Stimulated activated CD8-positive, alpha-beta memory T cell treated with anti-CD3 and anti-CD28 coated beads, Interleukin-7, amount 100 ng/mL, for 1 hour (primary cell): ENCODE measurements around the gene SPOPL.
"Not testable (repeated sequence)": the region's sequence is repeated elsewhere in the genome, so short reads cannot be mapped to it uniquely, and the experiment has no call there.

ENCODE experiments used
- DNase-seq, 2 donors: peaks; one replicate each; pipeline ENCODE4 v3.0.0-alpha.2; 2020; ENCODE audit warnings: low read depth in 2 of 2

The SPOPL gene

DNA sequence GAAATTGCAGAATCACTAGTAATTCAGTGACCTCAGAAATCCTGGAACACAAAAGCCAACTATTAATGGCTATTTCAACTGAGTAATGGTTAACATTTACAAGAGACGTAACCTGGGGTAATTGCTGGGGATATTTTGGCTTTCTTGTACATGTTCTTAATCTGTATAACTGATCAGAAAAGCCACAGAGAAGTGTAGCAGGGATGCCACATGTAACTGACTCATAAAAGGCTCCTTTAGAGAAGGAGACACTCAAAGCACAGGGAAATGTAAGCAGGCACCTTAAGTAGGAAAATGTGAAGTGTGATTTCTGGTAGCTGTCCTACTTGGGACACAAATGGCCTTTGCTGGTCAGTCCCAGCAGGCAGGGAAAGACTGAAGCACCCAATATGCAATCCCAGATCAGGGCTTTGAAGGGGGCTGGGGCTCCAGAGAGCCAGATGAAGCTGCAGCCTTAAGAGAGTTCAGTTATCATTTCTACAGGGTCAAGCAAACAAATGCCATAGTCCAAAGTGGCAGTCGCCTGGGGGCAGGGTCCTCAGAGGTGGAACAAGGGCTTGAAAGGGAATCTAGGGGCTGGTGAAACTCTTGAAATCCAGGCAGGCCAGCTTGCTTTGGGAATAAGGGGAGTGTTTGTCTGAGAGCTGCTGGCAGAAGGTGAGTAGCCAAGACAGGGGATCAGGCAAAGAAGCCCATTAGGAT, 7.2 kb upstream of the SPOPL start:
- no peak for DNase-seq

DNA sequence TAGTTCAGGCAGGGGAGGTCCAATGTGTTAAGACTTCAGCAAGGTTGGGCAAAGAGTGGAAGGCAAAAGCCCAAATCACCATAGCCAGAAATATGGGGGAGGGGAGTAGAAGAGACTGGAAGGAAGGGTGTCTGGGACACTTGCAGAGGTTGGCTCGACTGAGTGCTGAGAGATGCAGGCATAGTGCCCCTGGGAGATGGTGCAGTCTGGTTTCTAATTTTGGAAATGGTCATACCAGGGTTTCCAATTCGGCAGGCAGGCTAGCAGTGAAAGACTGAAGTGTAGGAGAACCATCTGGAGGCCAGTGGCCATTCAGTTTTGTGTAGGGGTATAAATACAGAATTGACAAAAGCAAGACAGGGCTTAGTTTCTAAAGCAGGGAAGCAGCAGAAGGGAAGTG, 6.2 kb upstream of the SPOPL start:
- no peak for DNase-seq

DNA sequence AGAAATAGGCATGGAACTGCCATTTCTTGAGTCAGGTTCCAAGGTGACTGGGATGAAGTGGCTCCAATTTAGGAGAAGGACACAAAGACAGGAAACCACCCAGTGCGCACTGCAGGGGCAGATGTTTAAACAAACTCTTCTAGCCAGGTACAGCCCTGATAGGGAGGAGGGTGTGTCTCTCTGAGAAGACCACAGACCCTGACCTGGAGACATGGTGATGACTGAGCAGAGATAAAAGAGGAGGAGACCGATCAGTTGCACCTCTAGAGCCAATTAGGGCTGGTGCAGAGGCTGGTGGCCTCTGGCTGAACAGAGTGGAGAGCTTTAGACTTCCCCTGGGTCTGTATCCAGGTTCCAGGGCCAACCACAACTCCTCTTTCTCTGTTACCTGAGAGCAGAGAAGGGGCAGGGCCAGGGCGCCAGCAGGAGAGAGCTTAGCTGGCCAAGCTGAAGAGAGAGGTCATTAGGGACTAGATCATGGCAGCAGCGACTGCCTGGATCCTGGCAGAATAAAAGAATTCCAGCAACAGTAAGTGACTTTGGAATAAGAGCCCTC, 5.4 kb upstream of the SPOPL start:
- DNase-seq: no peak

DNA sequence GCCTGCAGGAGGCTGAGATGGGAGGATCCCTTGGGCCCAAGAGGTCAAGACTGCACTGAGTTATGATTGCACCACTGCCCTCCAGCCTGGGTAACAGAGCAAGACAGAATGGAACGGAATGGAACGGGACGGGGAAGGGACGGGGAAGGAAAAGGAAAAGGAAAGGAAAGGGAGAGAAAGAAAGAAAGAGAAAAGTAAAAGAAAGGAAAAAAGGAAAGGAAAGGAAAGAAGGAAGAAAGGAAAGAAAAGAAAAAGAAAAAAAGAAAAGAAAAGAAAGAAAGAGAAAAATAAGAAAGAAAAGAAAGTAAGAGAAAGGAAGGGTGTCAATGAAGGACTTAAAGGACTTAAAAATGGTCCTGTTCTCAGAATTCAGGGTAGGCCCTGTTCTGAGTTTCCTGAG, 4.3 kb upstream of the SPOPL start:
- no peak for DNase-seq

DNA sequence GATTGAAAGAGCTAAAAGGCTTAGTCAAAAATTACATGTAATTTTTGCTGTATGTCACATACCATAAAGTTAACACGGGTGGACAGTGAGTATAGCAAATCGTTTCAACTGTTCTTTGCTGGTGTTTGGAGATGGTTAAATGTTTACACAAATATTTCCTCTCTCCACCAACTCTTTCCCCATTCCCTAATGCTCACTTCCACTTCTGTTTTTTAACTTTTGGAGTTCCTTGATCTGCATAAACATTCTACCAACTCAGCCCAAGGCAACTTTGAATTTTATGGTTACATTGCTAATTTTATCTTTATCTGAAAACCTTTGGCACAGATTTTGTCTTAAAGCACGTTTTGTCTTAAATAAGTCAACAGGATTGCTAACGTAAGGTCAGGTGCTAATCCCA, 1.9 kb upstream of the SPOPL start:
- no peak for DNase-seq

DNA sequence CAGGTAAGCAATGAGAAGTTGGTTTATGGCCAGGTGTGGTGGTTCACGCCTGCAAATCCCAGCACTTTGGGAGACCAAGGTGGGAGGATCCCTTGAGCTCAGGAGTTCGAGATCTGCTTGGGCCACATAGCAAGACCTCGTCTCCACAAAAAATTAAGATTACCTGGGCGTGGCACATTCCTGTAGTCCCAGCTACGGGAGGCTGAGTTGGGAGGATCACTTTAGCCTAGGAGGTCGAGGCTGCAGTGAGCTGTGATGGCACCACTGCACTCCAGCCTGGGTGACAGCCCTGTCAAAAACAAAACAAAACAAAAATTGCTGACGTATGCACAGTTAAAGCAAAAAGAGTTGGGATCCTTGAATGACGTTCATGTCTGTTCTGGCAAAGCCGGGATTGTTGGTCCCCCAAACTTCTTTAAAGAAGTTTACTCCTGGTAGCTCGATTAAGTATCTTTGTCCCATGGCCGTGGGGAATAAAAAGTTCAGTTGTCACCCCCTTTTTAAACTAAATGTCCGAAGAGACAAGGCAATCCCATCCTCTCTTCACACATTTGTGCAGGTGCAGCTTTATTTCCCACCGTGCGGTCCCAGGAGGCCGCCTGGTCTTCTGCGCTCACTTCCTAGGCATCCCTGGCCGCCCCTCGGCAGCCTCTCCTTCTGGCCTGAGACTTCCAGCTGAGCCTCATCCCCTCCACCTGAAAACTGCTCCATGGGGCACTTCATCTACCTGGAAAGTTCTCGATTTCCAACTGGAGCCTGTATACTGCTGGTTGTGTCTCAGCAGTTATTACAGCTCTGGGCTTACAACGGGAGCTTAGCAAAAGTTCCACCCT, 762 bp upstream of the SPOPL start:
- no peak for DNase-seq

DNA sequence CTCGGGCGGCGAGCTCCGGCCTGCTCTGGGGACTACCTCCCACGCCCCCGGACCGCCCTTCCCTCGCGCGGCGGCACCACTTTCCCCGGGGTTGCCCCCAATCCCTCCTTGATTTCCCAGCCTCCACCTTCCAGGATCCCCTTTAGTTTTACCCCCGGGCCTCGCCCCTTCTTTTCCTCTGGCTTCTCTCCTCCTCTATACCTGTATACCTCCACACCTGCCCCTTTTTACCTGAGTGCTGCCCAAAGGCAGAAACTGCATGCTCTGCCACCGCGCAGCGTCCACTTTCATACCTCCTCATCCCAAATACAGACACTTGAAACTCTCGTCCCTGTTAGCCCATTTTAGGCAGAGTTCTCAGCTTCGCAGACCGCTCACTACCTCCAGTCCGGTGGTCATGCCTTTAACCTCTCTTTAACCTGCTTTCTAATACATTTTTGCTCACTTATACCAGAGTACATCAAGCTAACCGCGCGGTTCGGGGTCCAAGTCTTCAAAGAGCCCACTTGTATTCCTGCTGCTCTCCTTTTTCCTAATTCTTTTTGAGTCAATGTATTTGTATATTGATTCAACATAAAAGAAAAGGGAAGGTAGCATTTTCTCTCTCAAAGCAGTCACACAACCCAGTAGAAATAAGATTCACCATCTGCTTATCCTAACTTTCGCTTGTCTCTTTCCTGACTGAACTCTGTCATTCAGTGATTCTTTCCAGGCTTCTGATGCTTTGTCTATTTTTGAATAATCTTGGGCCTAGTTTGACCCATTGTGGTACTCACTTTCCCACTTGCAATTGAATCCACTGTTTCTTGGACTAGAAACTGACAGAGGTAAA, 901 bp downstream of the SPOPL start:
- no peak for DNase-seq

DNA sequence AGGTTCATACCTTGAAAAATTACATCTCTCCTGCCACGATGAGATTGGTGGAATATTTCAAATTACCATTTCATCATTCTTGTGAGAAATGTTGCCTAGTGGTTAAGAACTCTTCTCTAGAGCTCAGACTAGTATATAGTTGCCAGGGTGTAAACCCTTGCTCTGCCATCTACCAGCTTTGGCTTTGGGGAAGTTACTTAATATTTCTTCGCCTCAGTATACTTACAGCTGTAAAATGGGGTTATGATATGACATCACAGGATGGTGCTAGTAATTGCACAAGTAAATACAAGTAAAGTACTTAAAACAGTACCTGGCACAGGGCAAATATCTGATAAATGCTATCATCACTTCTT, 1.5 kb downstream of the SPOPL start:
- no peak for DNase-seq

DNA sequence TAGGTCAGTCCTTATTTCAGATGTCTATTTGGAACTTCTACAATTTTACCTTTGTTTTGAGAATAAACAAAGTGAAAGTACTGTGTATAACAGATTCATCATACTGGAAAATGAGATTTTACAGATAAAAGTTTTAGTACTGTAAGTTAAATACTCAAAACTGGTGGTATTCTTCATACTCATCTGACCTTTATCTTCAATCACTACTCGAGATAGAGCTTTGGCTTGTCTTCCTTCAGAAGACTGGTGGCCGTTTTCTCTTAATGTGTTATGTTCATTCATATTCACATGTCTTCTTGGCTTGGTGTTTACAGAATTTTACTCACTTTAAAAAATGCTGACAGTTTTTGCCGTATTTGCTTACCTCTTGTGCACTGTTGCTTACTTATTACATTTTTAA, 2.1 kb downstream of the SPOPL start:
- DNase-seq: no peak

DNA sequence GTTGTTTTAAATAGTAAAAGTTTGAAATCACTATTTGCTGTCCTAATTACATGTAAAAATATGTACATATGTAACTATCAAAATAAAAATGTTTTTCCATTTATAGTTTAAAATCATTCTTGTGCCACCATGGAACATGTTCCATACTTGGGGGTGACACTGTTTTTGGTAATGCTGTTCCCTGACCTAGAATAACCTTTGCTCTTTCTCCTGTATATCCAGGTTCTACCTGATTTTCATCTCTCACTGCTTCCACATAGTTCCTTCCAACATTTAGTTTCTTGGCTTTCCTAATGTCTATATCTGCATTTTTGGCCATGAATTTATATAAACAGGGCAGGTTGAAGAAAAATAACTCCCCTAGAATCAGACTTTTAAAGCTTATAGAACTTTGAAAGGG, 2.5 kb downstream of the SPOPL start:
- DNase-seq: no peak

DNA sequence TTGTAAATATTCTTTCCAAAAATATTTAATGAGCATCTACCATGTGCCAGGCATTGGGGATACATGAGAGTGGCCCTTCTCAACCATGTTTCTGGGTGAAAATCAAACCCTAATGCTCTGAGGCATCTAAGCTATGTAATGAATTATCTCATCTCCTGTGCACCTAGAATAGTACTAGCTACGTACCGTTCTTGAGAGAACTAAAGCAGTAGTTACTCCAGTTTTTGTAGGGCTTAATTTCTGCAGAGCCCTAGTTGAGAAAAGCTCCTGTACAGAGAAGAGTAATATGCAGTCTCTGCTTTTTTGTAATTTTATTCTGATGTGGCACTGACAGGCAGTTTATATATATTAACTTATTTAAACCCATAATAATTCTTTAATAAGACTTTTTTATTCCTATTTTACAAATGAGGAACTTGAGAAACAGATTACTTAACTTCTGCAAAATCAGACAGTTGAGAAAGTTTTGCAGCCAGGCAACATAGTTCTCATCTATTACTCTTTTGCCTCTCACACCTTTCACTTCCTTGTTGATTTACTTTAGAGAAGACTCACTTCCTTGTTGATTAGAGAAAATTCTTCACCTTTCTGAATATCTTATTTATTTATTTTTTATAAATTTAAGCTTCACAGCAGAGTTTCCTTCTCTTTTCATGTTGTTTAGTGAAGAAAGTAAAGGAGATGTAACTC, 3.1 kb downstream of the SPOPL start:
- no peak for DNase-seq

DNA sequence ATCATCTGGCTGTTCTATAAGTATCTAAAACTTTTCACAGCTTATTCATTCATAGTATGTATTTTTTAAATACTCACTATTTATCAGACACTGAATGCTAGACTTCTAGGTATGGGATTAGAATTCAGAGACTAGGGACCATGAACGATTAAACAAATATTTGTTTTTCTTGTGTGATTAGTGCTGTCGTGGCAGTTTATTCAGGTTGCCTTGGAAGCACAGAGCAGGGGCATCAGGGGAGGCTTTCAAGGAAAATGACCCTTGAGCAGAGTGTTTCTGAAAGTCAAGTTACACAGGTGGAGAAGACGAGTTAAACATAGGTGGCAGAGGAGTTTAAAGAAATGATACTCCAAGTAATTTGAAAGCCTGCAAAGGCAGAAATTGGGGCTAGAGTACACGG, 5.7 kb downstream of the SPOPL start:
- no peak for DNase-seq

DNA sequence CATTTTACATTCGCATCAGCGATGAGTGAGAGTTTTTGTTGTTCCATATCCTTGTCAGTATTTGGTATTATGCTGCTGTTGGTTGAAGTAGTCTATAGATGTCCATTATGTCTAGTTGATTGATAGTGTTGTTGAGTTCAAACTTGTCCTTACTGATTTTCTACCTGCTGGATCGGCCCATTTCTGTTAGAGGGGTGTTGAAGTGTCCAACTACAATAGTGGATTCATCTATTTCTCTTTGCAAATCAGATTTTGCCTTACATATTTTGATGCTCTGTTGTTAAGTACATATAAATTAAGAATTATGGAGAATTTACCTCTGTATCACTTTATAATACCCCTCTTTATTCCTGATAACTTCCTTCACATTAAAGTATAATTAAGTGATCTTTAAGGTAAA, 8.7 kb downstream of the SPOPL start:
- DNase-seq: no peak

DNA sequence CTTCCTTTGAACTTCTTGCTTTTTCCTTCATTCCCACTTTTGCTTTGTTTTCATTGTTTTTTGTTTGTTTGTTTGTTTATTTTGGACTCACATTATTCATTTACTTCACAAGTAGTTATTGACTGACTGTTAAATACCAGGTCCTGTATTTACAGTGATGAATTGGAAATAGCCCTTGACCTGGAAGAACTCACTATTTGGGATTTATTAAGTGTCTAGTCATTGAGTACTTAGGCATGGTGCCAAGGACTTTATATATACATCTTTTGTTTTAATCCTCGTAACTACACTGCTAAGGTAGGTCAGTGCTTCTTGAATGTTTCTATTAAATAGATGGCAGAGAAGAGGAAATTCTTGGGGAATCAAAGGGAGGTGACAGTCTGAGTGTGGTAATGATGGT, 11.1 kb downstream of the SPOPL start:
- no peak for DNase-seq

DNA sequence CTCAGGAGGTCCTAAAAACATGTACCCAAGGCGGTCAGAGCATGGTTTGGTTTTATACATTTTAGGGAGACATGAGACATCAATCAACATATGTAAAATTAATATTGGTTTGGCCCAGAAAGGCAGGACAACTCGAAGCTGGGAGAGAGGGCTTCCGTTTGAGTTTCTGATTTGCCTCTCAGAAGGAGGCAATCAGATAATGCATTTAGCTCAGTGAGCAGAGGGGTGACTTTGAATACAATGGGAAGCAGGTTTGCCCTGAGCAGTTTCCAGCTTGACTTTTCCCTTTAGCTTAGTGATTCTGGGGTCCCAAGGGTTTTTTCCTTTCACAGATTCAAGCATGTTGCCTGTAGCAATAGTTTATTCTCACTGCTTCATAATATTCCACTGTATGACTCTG, 12.6 kb downstream of the SPOPL start:
- DNase-seq: no peak

DNA sequence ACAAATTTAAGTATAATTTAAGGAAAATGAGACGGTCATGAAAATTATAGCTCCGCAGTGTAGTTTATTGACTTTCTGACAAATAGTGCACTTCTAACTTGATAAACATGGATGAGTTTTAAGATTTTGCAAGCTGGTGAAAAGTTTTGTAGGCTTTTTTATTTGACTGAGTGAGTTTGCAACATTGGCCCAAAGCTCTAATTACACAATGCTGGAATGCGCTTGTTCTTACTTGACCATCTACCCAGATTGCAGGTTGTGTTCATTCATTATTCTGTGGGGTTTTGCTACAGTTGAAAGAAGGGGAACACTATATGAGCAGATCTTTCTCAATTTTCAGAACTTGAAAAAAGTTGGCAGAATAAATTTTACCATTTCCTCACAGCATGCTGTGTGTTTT, 13.5 kb downstream of the SPOPL start:
- DNase-seq: no peak

DNA sequence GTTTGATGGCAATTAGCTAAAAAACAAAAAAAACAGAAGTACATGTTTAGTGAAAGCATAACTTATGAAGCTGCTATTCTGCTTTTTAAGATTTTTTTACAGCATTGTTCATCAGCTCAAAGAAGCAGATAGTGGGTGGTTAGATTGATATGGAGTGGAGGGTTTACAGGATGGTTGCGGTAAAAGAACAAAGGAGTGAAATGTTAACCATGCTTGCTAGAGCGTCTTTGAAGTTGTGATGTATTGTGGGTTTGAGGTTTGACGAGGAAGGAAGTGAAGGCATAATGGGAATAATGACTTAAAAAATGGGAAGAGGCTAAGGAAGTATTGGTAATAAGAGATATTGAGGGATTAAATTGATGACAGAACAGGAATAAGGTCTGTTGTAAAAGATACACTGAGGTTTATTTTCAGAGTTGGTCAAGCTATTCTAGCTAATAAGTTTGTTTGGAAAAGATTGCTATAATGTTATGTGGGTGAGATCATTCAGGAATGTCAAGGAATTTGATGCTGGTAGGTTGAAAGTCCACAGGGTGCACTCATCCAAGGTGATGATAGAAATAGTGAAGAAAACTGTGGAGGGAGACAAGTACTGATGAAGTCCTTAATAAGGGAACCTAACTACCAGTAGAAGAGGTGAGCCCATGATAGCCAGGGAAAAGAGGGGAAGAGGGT, 14.6 kb downstream of the SPOPL start:
- DNase-seq: no peak

DNA sequence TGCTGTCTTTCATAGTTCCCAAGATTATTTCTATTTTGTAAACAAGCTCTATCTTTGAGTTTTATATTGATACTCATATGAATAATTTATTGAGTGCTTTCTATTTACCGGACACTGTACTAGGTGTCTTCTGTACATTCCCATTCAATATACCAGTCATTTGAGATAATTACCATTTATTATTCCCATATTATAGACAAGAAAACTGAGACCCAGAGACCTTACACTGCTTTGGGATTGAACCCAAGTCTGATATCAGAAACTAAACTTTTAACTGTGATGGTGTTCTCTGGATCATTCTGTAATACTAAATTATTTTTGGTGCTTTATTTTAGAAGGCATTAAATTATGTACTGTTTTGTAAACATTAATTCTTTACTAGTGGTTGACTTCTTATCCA, 17.3 kb downstream of the SPOPL start:
- no peak for DNase-seq

DNA sequence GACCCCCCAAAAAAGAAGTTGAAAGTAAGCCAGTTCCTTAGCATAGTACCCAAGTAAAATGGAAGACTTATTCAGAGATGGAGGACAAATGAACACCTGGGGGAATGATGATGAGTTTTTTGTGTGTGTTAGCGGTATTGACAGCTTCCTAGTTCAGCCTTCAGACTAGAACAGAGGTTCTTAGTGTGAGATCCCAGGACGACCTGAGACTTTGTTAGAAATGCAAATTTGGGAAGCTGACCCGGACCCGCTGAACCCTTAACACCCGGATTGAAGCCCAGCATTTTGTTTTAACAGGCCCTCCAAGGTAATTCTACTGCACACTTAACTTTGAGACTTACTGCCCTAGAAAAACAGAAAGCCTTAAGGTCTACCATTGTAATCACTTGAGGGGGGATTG, 20.3 kb downstream of the SPOPL start:
- no peak for DNase-seq

DNA sequence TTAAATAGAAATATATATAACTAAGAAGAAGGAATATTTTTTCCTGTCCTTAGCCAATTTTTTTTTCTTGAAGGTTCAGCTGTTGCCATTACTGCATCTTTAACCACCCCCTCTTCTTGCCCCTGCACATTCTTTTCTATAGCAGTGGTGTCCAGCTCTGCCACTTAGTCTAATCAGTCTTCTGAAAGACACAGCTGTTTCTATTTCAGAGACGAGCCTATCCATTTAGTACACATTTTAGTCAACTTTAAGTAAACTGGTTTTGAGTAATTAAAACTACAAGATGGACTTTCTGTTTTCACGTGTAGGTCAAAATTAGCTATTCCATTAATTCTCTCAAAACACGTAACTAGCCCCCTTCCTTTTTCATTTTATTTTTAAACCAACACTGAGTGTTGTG, 21.0 kb downstream of the SPOPL start:
- no peak for DNase-seq

DNA sequence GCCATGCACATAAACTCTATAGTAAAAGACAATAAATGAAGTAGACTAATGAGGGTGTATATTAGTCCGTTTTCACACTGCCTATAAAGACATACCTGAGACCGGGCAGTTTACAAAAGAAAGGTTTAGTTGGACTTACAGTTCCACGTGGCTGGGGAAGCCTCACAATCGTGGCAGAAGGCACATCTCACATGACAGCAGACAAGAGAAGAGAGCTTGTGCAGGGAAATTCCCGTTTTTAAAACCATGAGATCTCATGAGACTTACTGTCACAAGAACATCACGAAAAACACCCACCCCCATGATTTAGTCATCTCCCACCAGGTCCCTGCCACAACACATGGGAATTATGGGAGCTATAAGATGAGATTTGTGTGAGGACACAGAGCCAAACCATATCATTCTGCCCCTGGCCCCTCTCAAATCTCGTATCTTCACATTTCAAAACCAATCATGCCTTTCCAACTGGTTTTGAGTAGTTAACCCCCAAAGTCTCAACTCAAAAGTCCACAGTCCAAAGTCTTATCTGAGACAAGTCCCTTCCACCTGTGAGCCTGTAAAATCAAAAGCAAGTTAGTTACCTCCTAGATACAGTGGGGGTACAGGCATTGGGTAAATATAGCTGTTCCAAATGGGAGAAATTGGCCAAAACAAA, 21.6 kb downstream of the SPOPL start:
- not testable (repeated sequence) for DNase-seq
